ENCODE data around the gene ZNF200.
A peak's percentile ranks its signal among the peaks of the same experiment; 100 is the strongest.
"Not testable (repeated sequence)": the region's sequence is repeated elsewhere in the genome, so short reads cannot be mapped to it uniquely, and the experiment has no call there.

Gene ZNF200

DNA sequence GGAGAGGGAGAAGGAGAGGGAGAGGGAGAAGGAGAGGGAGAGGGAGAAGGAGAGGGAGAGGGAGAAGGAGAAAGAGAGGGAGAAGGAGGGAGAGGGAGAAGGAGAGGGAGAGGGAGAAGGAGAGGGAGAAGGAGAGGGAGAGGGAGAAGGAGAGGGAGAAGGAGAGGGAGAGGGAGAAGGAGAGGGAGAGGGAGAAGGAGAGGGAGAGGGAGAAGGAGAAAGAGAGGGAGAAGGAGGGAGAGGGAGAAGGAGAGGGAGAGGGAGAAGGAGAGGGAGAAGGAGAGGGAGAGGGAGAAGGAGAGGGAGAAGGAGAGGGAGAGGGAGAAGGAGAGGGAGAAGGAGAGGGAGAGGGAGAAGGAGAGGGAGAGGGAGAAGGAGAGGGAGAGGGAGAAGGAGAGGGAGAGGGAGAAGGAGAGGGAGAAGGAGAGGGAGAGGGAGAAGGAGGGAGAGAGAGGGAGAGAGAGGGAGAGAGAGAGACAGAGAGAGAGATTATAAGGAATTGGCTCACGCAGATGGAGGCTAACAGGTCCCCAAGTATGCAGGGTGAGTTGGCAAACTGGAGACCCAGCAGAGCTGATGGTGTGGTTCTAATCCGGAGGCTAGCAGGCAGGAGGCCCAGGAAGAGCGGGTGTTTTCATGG is 37.1 kb downstream of the ZNF200 start:
- DNase-seq = not testable (repeated sequence)

- no peak for DNase-seq
Observed at GRCh38 chr16:3195975-3196374, 39.0 kb downstream of the ZNF200 start.

DNA sequence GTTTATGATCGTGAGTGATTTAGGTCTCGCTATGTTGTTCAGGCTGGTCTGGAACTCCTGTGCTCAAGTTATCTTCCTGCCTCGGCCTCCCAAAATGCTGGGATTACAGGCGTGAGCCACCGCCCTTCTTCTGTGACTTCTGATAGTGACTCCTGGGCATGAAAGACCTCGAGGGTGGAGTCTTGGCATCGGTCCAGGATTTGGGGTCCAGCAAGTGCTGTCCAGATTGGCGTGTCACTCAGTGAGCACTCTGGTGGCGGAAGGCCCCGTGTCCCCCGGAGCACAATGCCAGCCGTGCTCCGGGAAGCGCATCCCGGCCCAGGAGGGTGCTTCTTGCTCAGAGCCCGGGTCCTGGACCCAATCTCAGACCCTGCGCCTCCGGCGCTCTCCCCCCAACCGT is 40.2 kb downstream of the ZNF200 start:
- no peak for DNase-seq

DNA sequence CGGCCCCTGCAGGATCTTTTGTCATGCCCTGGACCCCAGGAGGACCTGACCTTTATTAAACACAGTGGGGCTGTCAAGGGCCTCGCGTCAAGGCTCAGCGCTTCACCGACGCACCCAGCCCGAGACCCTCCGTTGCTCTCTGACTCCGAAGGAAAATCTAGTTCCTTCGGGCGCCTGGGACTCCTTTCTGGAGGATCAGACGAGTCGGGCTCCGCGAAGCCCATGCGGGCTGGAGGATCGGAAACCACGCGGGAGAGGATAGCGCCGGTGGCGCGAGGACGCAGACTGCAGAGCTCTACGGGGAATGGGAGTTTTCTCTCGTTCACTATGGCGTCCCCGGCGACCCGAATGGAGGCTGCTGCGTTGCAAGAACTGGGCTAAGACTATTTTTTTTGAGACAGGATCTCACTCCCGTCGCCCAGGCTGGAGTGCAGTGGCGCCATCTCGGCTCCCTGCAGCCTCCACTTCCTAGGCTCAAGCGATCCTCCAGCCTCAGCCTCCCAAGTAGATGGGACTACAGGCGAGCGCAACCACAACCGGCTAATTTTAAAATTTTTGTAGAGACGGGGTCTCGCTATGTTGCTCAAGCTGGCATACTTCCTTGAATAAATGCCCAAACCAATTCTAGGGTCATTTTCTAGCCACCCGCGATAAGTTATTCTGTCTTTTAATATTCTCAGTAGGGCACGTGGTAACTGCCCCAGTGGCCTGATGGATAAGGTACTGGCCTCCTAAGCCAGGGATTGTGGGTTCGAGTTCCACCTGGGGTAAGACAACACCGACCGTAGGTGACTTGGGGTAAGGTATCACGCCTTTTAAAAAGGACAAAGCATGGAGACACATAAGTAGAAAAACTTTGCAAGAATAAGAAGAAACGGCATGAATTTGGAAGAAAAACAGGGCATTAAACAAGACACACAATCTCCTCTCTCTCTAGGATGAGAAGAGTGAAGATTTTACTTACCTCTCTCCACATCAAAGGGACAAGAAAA is 41.4 kb downstream of the ZNF200 start:
- no peak for DNase-seq

DNA sequence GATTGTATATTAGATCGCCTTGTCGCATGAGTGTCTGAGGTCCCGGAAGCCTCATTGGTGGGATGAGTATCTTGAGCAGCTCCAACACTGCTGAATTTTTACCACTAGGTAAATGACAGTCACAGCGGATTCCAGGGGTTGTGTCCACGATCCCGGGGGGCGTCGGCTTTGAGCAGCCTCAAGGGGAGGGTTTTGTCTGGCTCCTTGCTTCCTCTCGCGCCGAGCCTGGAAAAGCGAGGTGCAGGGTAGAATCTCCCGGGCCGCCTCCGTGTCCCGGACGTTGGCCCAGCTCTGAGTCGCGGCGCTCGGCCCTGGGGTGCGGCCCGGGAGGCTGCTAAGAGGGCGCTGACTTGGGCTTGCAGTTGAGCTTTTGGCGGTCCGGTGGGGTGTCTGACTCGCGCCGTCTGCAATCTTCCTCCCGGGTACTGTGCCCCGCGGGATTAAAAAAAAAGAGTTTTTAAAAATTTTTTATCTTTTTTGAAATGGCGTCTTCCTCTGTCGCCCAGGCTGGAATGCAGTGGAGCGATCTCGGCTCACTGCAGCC is 42.4 kb downstream of the ZNF200 start:
- no peak for DNase-seq

DNA sequence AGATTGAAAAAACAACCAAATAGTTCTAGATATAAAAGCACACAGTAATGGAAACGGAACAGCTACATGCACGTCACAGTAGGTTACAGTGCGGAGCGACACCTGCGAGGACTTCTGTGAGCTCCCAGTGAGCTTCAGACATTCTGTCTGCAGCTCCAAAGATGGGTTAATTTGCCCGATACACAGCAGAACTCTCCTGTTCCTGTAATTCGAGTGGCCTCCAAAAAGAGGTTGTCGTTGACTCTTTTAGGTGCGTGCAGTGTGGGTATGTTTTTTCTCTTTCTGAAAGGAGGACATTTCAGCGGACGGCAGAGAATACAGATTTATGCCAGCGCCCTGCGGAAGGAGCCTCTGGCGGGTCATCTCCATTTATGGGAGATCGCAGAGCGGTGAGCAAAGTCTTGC is 44.0 kb downstream of the ZNF200 start:
- peak; percentile 22 for DNase-seq

DNA sequence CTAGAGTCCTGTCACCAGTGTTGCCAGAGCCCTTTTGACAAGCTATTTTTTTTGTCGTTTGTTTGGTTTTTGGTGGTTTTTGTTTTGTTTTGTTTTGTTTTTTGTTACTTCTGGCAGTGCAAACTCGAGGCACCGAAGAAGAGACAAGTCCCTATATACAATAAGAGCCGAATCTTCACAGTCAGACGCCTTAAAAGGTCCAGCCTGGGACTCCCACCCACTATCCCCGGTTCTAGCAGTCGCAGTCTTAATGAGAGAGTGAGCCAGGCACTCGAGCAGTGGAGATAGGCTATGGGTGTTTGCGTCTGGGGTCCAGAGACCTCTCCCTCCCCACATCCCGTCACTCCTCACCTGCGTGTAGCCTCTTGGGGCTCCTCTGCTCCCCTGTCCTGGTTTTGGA is 45.1 kb downstream of the ZNF200 start:
- DNase-seq = no peak

DNA sequence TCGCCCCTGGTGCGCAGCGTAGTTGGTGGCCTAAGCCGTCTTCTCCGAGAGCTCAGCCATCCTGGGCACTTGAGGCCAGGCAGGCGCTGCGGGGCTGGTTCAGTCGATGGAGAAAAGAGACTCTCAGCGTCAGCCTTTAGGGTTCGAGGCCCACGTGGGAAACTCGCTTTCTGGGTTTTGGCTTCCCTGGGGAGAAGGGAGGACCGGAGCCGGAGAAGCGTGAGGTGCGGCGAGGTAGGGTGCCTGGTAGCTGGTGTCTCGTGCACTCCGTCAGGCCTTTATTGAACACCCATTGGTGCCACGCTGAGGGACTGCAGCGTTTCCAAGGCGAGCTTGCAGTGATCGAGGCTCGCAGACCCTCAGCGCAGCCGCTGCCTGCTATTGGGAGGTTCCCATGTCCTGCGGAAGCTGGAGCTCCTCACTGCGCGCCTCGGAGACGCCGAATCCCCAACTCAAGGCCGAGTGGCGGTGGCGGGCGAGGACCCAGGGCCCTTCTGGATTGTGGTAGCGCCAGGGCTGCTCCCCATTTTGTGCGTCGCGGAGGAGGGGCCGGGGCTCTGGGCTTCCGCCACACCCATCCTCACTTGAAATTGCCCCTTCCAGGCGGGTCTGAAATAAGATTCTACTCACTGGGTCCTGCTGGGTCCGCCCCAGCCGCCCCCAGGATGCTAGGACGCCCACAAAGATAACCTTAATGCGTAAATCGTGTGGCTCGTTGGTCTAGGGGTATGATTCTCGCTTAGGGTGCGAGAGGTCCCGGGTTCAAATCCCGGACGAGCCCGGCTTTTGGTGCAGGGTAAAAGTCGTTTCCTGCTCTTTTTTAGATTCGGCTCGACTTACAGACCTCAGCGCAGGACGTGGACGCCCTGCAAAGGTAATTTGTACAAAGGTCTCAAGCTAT is 45.8 kb downstream of the ZNF200 start:
- peak; percentile 83 for DNase-seq

GRCh38 chr16:3188675-3188924 is 46.4 kb downstream of the ZNF200 start:
- no peak for DNase-seq

GRCh38 chr16:3187798-3188674 is 46.9 kb downstream of the ZNF200 start, which contains the start of gene OR1F1:
OR1F1 (plus strand) TSS chr16:3188204.
- peak; percentile 89 for DNase-seq

- DNase-seq = no peak
Observed at GRCh38 chr16:3186946-3187690, 47.8 kb downstream of the ZNF200 start.

DNA sequence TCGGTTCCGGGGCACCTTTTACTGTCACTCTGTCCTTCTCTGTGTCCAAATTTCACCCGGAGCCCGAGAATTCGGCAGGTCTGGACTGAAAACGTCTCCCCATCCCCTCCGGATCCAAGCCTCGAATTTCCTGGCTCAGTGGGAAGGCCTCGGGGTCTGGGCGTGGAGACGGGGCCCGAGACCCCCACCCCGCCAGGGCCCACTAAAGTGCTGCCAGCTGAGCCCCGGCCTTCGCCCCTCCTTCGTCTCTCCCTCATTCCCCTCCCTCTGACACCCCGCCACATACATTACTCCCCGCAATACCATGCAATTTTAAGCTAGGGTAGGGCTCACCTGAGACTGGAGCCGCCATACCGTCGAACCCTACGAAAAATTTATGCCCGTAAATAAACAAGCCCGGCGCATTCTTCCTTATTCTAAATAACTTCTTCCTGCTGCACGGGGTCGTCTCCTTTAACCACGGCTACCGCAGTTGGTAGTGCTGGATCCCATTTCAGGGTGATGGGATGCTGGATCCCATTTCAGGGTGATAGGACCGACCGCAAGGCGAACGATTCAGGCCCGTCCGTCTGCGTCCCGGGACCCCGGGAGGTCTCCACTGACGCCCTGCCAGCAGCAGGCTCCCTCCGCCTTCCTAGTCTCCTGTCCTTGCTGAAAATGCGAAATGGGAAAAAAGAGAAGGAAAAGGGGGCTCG is 51.4 kb downstream of the ZNF200 start:
- DNase-seq = no peak

DNA sequence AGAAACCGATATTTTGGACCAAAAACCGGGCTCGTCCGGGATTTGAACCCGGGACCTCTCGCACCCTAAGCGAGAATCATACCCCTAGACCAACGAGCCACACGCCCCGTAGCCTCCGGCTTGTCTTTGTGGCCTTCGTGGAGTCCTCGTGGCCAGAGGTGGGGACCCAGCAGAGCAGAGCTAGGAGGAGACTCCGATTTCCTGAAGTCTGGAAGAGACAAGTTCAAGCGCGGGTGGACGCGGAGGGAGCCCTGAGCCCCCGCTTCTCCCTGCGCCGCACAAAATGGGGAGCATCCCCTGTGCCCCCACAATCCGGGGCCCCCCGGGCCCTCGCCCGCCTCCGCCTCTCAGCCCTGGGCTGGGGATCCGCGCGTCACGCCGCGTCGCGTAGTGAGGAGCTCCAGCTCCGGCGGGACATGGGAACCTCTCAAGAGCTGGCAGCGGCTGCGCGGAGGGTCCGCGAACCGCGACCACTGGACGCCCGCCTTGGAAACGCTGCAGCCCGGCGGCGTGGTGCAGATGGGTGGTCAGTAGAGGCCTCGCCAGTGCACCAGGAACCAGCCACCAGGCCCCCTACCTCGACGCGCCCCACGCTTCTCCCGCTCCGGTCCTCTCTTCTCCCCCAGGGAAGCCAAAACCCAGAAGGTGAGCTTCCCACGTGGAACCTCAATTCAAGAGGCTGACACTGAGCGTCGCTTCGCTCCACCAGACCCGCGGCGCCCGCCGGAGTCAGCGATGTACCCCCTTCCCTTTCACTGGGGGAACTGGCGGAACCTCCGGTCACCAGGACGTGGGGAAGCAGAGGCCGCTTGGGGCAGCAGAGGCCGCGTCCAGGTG is 52.1 kb downstream of the ZNF200 start:
- DNase-seq = peak; percentile 86

DNA sequence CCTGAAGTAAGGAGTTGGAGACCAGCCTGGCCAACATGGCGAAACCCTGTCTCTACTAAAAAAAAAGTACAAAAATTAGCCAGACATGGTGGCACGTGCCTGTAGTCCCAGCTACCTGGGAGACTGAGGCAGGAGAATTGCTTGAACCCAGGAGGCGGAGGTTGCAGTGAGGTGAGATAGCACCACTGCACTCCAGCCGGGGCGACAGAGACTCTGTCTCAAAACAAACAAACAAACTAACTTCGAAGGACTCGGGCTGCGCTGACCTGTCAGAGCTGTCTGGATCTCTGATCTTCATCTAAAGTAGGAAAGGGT is 52.7 kb downstream of the ZNF200 start:
- not testable (repeated sequence) for DNase-seq

GRCh38 chr16:3180445-3180878 is 54.5 kb downstream of the ZNF200 start:
- DNase-seq = peak; percentile 56

- DNase-seq = no peak
Observed at GRCh38 chr16:3179651-3180050, 55.3 kb downstream of the ZNF200 start.

GRCh38 chr16:3175157-3176093 is 59.5 kb downstream of the ZNF200 start:
- peak; percentile 85 for DNase-seq

DNA sequence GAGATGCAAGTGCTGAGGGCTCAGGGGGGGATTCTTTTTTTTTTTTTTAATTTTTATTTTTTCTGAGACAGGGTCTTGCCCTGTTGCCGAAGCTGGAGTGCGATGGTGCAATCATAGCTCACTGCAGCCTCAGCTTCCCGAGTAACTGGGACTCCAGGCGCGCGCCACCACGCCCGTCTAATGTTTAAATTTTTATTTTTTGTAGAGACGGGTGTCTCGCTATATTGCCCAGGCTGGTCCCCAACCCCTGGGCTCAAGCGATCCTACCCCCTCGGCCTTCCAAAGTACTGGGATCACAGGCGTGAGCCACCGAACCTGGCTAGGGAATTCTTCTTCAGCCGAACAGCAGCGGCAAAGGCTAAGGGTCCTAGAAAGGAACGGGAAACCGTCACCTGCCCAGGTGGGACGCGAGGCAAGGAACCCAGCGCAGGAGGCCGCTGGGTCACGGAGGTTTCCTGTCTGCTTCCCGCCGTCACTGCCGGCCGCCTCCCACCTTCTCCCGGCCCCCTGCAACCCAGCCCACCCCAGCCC is 60.3 kb downstream of the ZNF200 start:
- no peak for DNase-seq

Data from activated CD4-positive, alpha-beta T cell treated with anti-CD3 and anti-CD28 coated beads for 48 hours (primary cell).